H1 (cell line): ENCODE data around the gene ADPRM.

ENCODE experiments used
- CHD2 ChIP-seq: IDR thresholded peaks from 2 replicates; pipeline ENCODE4 v1.6.1; 2012; ENCODE audit warnings: low read length, improper control_type of control experiment
- EZH2 ChIP-seq: fragments of 200-600 bp; sonication (generic); IDR thresholded peaks from 2 replicates; pipeline ENCODE4 v1.7.1; 2012; ENCODE audit warnings: low read depth, mild to moderate bottlenecking, moderate library complexity, low read length, inconsistent platforms; ENCODE audit not compliant: severe bottlenecking
- HDAC2 ChIP-seq, 2 experiments: fragments of 300-600 bp in 1 of 2; sonication (generic) in 1 of 2; IDR thresholded peaks; 2 replicates each; pipeline ENCODE4 v1.6.1; 2011 to 2012; ENCODE audit warnings: low read depth in 2 of 2, low read length in 2 of 2, mild to moderate bottlenecking in 2 of 2, moderate library complexity in 2 of 2, borderline replicate concordance in 1 of 2, inconsistent platforms in 1 of 2
- JUN ChIP-seq: IDR thresholded peaks from 2 replicates; pipeline ENCODE4 v1.6.1; 2011; ENCODE audit warnings: low read depth, mild to moderate bottlenecking, improper control_type of control experiment, low read length
- POLR2A ChIP-seq, 2 experiments: IDR thresholded peaks; 1 replicate in 1 of 2; 2 replicates in 1 of 2; pipeline ENCODE4 v1.6.1; 2011; ENCODE audit warnings: low read depth in 2 of 2, low read length in 2 of 2, mild to moderate bottlenecking in 2 of 2; ENCODE audit errors: control extremely low read depth in 1 of 2
- RFX5 ChIP-seq: IDR thresholded peaks from 2 replicates; pipeline ENCODE4 v1.6.1; 2011; ENCODE audit warnings: low read depth, low read length, improper control_type of control experiment, borderline replicate concordance
- SRF ChIP-seq: IDR thresholded peaks from 2 replicates; pipeline ENCODE4 v1.6.1; 2011; ENCODE audit warnings: mild to moderate bottlenecking, low read depth, low read length, moderate library complexity
- TCF12 ChIP-seq: IDR thresholded peaks from 2 replicates; pipeline ENCODE4 v1.6.1; 2011; ENCODE audit warnings: low read depth, mild to moderate bottlenecking, low read length
- TF ChIP-seq, protein P1 (sequence below): IDR thresholded peaks from 2 replicates; pipeline ENCODE4 v1.6.1; 2012; ENCODE audit warnings: inconsistent platforms
- TF ChIP-seq, protein P2 (sequence below), 3 experiments: IDR thresholded peaks; 1 replicate in 2 of 3; 2 replicates in 1 of 3; pipeline versions ENCODE4 v1.5.1 to v1.6.1; 2011; ENCODE audit warnings: low read length in 3 of 3, mild to moderate bottlenecking in 3 of 3, inconsistent platforms in 2 of 3, low read depth in 1 of 3, moderate library complexity in 1 of 3; ENCODE audit not compliant: insufficient read depth in 1 of 3; ENCODE audit errors: control extremely low read depth in 1 of 3

DNA sequence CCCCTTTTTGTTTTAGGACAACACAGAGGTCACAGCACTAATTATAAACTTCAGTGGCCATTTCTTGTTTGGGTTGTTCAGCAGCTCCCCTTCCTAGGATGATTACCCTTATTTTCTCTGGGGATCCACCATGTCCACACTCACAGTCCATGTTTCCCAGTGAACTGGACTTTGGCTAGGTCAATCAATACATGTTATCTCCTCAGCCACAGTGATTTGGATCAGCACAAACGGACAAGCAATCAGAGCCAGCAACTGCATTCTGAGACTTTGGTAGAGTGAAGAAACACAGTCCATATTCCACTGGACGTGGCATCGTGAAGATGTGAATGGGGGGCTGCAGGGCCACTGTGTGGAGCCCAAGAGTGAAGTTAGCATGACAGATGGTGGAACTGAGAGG, 27.9 kb downstream of the ADPRM start:
- TF ChIP-seq CHD2 (no peak), RFX5 (no peak), JUN (no peak), EZH2 (no peak), TCF12 (no peak), HDAC2 (IDR thresholded peaks at IDR 0.05; ENCODE audit: borderline replicate concordance in 1 of 2, low read depth in 2 of 2, low read length in 2 of 2) (no peak), POLR2A (IDR thresholded peaks at IDR 0.05; ENCODE audit: control extremely low read depth in 1 of 2, low read depth in 2 of 2, low read length in 2 of 2) (no peak), SRF (no peak)
- TF ChIP-seq, protein P1, sequence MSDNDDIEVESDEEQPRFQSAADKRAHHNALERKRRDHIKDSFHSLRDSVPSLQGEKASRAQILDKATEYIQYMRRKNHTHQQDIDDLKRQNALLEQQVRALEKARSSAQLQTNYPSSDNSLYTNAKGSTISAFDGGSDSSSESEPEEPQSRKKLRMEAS = no peak
- TF ChIP-seq, protein P2, sequence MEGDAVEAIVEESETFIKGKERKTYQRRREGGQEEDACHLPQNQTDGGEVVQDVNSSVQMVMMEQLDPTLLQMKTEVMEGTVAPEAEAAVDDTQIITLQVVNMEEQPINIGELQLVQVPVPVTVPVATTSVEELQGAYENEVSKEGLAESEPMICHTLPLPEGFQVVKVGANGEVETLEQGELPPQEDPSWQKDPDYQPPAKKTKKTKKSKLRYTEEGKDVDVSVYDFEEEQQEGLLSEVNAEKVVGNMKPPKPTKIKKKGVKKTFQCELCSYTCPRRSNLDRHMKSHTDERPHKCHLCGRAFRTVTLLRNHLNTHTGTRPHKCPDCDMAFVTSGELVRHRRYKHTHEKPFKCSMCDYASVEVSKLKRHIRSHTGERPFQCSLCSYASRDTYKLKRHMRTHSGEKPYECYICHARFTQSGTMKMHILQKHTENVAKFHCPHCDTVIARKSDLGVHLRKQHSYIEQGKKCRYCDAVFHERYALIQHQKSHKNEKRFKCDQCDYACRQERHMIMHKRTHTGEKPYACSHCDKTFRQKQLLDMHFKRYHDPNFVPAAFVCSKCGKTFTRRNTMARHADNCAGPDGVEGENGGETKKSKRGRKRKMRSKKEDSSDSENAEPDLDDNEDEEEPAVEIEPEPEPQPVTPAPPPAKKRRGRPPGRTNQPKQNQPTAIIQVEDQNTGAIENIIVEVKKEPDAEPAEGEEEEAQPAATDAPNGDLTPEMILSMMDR (IDR thresholded peaks at IDR 0.05; ENCODE audit: control extremely low read depth in 1 of 3, insufficient read depth in 1 of 3, low read depth in 1 of 3, low read length in 3 of 3) = no peak
